Type B pancreatic cell (in vitro differentiated cells): ENCODE measurements around the gene MCM3AP. TPM values are rescaled to one million over a fixed set of nuclear protein-coding genes. Genes with fewer than 3 reads are reported as not detected.

Experiments
- DNase-seq: peaks from one replicate; pipeline ENCODE4 v3.0.0; 2021; ENCODE audit warnings: mixed read lengths; ENCODE audit not compliant: unreplicated experiment; ENCODE audit errors: extremely low spot score
- H3K27ac Mint-ChIP-seq: 2 replicates; pipeline ENCODE4 v1.8.0; 2021; ENCODE audit warnings: mild to moderate bottlenecking, mixed read lengths
- H3K27me3 Mint-ChIP-seq: 2 replicates; pipeline ENCODE4 v1.8.0; 2021; ENCODE audit warnings: mixed read lengths
- H3K36me3 Mint-ChIP-seq: 2 replicates; pipeline ENCODE4 v1.8.0; 2021; ENCODE audit warnings: mixed read lengths
- H3K4me1 Mint-ChIP-seq: one replicate; pipeline ENCODE4 v1.8.0; 2021; ENCODE audit warnings: mixed read lengths; ENCODE audit not compliant: unreplicated experiment
- H3K4me3 Mint-ChIP-seq: 2 replicates; pipeline ENCODE4 v1.8.0; 2021; ENCODE audit warnings: mild to moderate bottlenecking, mixed read lengths
- H3K9me3 Mint-ChIP-seq: 2 replicates; pipeline ENCODE4 v1.8.0; 2021; ENCODE audit warnings: mixed read lengths
- CTCF ChIP-seq: fragments of 200-600 bp; sonication (generic); conservative IDR thresholded peaks from 2 replicates; pipeline ENCODE4 v1.5.0; 2021; ENCODE audit warnings: antibody characterized with exemption, mild to moderate bottlenecking
- total RNA-seq: library from RNA; stranded (reverse); gene quantifications from 2 replicates; pipeline ENCODE4 v1.2.1, GENCODE V29; 2021; ENCODE audit warnings: low replicate concordance

MCM3AP gene
- total RNA-seq, 1 donor from 2014 or later, result 120 TPM

- DNase-seq, result no peak
- Mint-ChIP-seq H3K36me3 (peaks cover 2% of the 10 kb centered on the region), H3K27ac (peak overlapping the region; percentile 88), H3K27me3 (no peaks in the 10 kb centered on the region), H3K9me3 (no peaks in the 10 kb centered on the region), H3K4me1 (peaks cover 21% of the 10 kb centered on the region), H3K4me3 (peak overlapping the region; percentile 46)
- no peak for TF ChIP-seq CTCF
These were observed 96.9 kb downstream of the MCM3AP start for GRCh38 chr21:46188226-46189212.

- peaks cover 21% of the 10 kb centered on the region for H3K4me1 Mint-ChIP-seq
- DNase-seq, result no peak
- H3K4me3 Mint-ChIP-seq, result peak overlapping the region; percentile 0
- H3K9me3 Mint-ChIP-seq, result no peaks in the 10 kb centered on the region
- no peaks in the 10 kb centered on the region for H3K27me3 Mint-ChIP-seq
- TF ChIP-seq CTCF, result no peak
- H3K27ac Mint-ChIP-seq, result peak overlapping the region; percentile 88
- no peaks in the 10 kb centered on the region for H3K36me3 Mint-ChIP-seq
These were observed 97.6 kb downstream of the MCM3AP start for GRCh38 chr21:46187814-46188213.

- no peak for DNase-seq
- no peak overlapping the region for H3K4me3 Mint-ChIP-seq
- no peaks in the 10 kb centered on the region for H3K27me3 Mint-ChIP-seq
- H3K4me1 Mint-ChIP-seq, result peaks cover 21% of the 10 kb centered on the region
- H3K9me3 Mint-ChIP-seq, result no peaks in the 10 kb centered on the region
- H3K36me3 Mint-ChIP-seq, result no peaks in the 10 kb centered on the region
- no peak for TF ChIP-seq CTCF
- no peak overlapping the region for H3K27ac Mint-ChIP-seq
These were observed 98.2 kb downstream of the MCM3AP start for GRCh38 chr21:46187261-46187660.

GRCh38 chr21:46185716-46186115 is 99.7 kb downstream of the MCM3AP start:
- no peaks in the 10 kb centered on the region for H3K9me3 Mint-ChIP-seq
- no peak for TF ChIP-seq CTCF
- no peak for DNase-seq
- peaks cover 21% of the 10 kb centered on the region for H3K4me1 Mint-ChIP-seq
- no peaks in the 10 kb centered on the region for H3K36me3 Mint-ChIP-seq
- H3K27me3 Mint-ChIP-seq, result no peaks in the 10 kb centered on the region
- peak overlapping the region; percentile 95 for H3K27ac Mint-ChIP-seq
- H3K4me3 Mint-ChIP-seq, result peak overlapping the region; percentile 94

Other genes starting within 250 kb of the MCM3AP start
- 23.8 and 114 TPM in 2 replicates for gene COL6A2, start 187.5 kb downstream of the MCM3AP start, total RNA-seq
- gene FTCD, start 130.0 kb downstream of the MCM3AP start, total RNA-seq, result 26.9 and 45.0 TPM in 2 replicates
- 18.5 and 24.7 TPM in 2 replicates for gene SPATC1L, start 101.2 kb downstream of the MCM3AP start, total RNA-seq
- gene LSS, start 56.8 kb downstream of the MCM3AP start, total RNA-seq, result 60.7 and 70.2 TPM in 2 replicates
- 17.9 and 20.0 TPM in 2 replicates for gene YBEY, start 731 bp upstream of the MCM3AP start, total RNA-seq
- gene C21orf58, start 38.3 kb upstream of the MCM3AP start, total RNA-seq, result 14.0 and 36.6 TPM in 2 replicates
- gene PCNT, start 38.5 kb upstream of the MCM3AP start, total RNA-seq, result 30.8 and 50.3 TPM in 2 replicates
- gene DIP2A, start 173.3 kb upstream of the MCM3AP start, total RNA-seq, result 37.9 and 49.4 TPM in 2 replicates